Mucosa of descending colon (tissue), 3 donors: Measurements from ENCODE around the gene NFKB1. TPM values are rescaled to one million over a fixed set of nuclear protein-coding genes. Genes with fewer than 3 reads are reported as not detected.
A peak's percentile ranks its signal among the peaks of the same experiment; 100 is the strongest.

Experiments used
- ATAC-seq: fragments of 200-7000 bp; cut with Tn5 transposase; one replicate; pipeline ENCODE4 v1.9.1; 2020; ENCODE audit warnings: mild to moderate bottlenecking, moderate library complexity
- DNase-seq, 3 donors: peaks; one replicate each; pipeline ENCODE4 v3.0.0-alpha.2; 2020
- H3K36me3 ChIP-seq: fragments of 200-600 bp; one replicate; pipeline ENCODE4 v1.8.0; 2021; ENCODE audit warnings: low read depth, mild to moderate bottlenecking
- H3K4me1 ChIP-seq: fragments of 200-600 bp; one replicate; pipeline ENCODE4 v1.8.0; 2021; ENCODE audit warnings: low read depth, mild to moderate bottlenecking
- H3K4me3 ChIP-seq: fragments of 200-600 bp; one replicate; pipeline ENCODE4 v1.8.0; 2021; ENCODE audit warnings: mild to moderate bottlenecking
- H3K9me3 ChIP-seq: fragments of 200-600 bp; one replicate; pipeline ENCODE4 v1.8.0; 2021; ENCODE audit warnings: mild to moderate bottlenecking
- intact Hi-C, 2 donors: fragments of 100-400 bp; cut with DNase I in 1 of 2; cut with micrococcal nuclease in 1 of 2; formaldehyde crosslinking; loops; one replicate each; pipeline versions ENCODE4 v1.11.0 to v1.11.1; 2022; cut with DNase I, micrococcal nuclease
- total RNA-seq, 3 donors: library from RNA; stranded (reverse); fragmentation: NEBNext Ultra II Directional in 2 of 3; extraction: Animal tissue kit (Norgen Biotek cat#: 25700) in 2 of 3; gene quantifications; one replicate each; pipeline versions ENCODE4 v1.2.1 to v1.2.4, GENCODE V29; 2021 to 2023
- TF ChIP-seq, protein P1 (sequence below): fragments of 200-600 bp; IDR thresholded peaks from one replicate; pipeline ENCODE4 v1.8.0; 2022; ENCODE audit warnings: antibody characterized with exemption, mild to moderate bottlenecking
- donor health status: DM: no; HTN: no; CAD: no; lungs with moderate emphysema.
- donor health status: DM: no; HTN: no; CAD: no.
- donor health status: DM: no; HTN: yes; CAD: no.

NFKB1 gene
- total RNA-seq, 3 donors from 2014 or later: 50.8 to 57.4 (median 53.6) TPM

DNA sequence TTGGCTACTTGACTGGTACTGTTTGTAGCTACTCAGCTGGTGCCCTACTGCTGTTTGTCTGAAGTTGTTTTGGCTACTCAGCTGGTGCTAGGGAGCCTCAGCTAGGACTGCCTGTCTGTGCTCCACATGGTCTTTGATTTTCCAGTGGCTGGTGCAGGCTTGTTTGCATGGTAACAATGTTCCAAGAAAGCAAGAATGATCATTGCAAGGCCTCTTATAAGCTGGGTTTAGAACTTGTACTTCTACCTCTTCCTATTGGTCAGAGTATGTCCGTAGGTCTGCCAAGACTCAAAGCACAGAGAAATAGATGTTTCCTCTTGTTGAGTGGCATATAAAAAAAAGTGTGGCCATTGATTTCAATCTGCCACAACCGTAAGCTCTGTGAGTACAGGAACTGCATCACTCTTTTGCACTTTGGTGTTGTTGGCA, 17.6 kb downstream of the NFKB1 start:
- intact Hi-C loops: no loop called here
- Histone ChIP-seq H3K4me3 (no peak overlapping the region), H3K9me3 (no peaks in the 10 kb centered on the region), H3K4me1 (no peaks in the 10 kb centered on the region), H3K36me3 (no peaks in the 10 kb centered on the region)
- no peak for DNase-seq
- TF ChIP-seq, protein P1, sequence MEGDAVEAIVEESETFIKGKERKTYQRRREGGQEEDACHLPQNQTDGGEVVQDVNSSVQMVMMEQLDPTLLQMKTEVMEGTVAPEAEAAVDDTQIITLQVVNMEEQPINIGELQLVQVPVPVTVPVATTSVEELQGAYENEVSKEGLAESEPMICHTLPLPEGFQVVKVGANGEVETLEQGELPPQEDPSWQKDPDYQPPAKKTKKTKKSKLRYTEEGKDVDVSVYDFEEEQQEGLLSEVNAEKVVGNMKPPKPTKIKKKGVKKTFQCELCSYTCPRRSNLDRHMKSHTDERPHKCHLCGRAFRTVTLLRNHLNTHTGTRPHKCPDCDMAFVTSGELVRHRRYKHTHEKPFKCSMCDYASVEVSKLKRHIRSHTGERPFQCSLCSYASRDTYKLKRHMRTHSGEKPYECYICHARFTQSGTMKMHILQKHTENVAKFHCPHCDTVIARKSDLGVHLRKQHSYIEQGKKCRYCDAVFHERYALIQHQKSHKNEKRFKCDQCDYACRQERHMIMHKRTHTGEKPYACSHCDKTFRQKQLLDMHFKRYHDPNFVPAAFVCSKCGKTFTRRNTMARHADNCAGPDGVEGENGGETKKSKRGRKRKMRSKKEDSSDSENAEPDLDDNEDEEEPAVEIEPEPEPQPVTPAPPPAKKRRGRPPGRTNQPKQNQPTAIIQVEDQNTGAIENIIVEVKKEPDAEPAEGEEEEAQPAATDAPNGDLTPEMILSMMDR: no peak
- peak; percentile 33 for ATAC-seq

DNA sequence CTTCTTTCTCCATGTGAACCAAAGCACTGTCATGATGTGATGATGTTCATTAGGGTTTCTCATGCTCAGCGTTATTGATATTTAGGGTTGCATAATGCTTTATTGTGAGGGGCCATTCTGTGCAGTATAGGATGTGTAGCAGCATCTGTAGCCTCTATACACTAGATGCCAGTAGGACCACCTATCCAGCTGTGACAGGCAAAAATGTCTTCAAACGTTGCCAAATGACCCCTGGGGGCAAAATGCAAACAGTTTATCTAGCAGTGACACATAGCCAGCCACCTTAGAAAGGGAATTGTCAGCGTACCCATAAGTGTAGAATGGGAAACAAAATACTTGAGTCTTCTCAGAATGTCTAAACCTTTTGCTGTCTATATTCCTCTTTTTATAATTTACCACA, 18.8 kb downstream of the NFKB1 start:
- no peaks in the 10 kb centered on the region for H3K4me1 ChIP-seq
- no peak for ATAC-seq
- no peak overlapping the region for H3K4me3 ChIP-seq
- no peaks in the 10 kb centered on the region for H3K9me3 ChIP-seq
- no peaks in the 10 kb centered on the region for H3K36me3 ChIP-seq
- intact Hi-C loops: no loop called here
- DNase-seq: no peak
- TF ChIP-seq, protein P1: no peak

DNA sequence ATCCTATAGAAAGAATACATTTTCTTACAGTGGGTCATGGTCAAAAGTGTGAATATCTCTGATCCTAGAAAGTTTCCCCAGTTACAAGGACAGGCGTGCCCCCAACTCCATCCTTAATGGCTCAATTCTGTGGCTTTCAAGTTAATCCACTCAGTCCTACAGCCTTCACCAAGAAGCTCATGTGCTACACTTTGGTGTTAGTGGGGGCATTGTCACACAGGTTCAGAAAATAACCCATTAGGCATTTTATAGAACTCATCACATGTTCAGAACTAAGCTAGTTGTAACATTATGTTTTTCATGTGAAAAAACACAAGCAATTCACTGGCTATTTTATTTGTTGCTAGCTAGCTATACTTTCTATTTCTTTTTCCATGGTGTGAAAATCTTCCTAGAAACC, 20.4 kb downstream of the NFKB1 start:
- intact Hi-C loops: no loop called here
- TF ChIP-seq, protein P1: no peak
- H3K36me3 ChIP-seq: no peaks in the 10 kb centered on the region
- H3K4me1 ChIP-seq: no peaks in the 10 kb centered on the region
- DNase-seq (no peak), ATAC-seq (no peak)
- H3K9me3 ChIP-seq: no peaks in the 10 kb centered on the region
- no peak overlapping the region for H3K4me3 ChIP-seq

DNA sequence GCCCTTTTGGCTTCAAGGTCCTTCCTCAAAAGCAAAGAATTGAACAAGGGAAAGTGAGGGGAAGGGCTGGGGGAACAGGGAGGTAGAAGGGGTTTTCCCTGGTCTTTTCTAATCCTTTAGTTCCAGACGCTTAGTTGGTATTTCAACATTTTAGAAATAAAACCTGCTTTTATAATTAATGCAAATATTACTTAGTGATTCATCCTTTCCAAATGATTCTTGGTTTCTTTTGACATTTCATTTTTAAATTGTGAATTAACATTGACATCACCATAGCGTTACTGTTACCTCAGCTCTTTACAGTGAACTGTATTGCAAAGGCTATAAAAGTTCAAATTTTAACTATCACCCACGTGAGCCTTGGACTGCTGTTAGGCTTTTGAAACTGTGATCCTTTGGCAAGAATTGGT, 20.9 kb downstream of the NFKB1 start:
- intact Hi-C loops: no loop called here
- DNase-seq (no peak), ATAC-seq (peak; percentile 45)
- Histone ChIP-seq H3K4me1 (no peaks in the 10 kb centered on the region), H3K9me3 (no peaks in the 10 kb centered on the region), H3K36me3 (no peaks in the 10 kb centered on the region), H3K4me3 (no peak overlapping the region)
- TF ChIP-seq, protein P1: no peak

DNA sequence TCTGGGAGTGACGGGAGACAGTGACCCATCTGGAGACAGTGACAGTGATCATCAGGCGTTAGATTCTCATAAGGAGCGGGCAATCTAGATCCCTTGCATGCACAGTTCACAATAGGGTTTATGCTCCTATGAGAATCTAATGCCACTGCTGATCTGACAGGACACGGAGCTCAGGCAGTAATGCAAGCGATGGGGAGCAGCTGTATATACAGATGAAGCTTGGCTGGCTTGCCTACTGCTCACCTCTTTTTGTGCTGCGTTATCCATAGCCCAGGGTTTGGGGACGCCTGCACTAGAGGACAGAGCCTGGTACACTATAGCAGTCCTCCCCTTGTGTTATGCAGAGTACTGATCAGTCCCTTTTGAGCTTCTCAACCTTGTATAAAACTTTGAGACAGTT, 23.5 kb downstream of the NFKB1 start:
- ATAC-seq (peak; percentile 20), DNase-seq (no peak)
- no peaks in the 10 kb centered on the region for H3K9me3 ChIP-seq
- no peaks in the 10 kb centered on the region for H3K4me1 ChIP-seq
- no peak overlapping the region for H3K4me3 ChIP-seq
- intact Hi-C loops: no loop called here
- TF ChIP-seq, protein P1: no peak
- no peaks in the 10 kb centered on the region for H3K36me3 ChIP-seq

DNA sequence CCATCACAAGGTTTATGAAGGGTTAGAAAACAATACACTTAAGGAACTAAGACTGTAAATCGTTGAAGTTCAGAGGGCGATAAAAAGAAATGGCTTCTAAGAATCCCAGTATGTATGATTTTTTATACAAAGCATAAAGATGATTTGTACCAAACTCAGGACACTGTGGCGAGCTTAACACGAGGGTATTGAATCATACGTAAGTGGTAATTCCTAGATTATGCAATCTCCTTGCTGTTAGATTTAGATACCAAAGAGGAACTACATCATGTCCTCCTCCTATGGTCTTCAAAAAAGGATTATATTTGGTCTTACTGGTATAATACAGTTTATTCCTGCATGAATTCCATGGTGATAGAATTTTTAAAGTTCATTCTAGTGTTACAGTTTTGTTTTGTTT, 23.9 kb downstream of the NFKB1 start:
- ATAC-seq (peak; percentile 29), DNase-seq (no peak)
- H3K9me3 ChIP-seq: no peaks in the 10 kb centered on the region
- TF ChIP-seq, protein P1: no peak
- H3K36me3 ChIP-seq: no peaks in the 10 kb centered on the region
- no peaks in the 10 kb centered on the region for H3K4me1 ChIP-seq
- no peak overlapping the region for H3K4me3 ChIP-seq
- intact Hi-C loops: no loop called here
